Muscle of leg (tissue), 16 donors: ENCODE measurements around the gene KRT76. TPM values are rescaled to one million over a fixed set of nuclear protein-coding genes. Genes with fewer than 3 reads are reported as not detected.
A peak's percentile ranks its signal among the peaks of the same experiment; 100 is the strongest.

ENCODE experiments used
- DNase-seq: peaks from one replicate; pipeline ENCODE4 v3.0.0; 2013
- H3K27ac ChIP-seq: one replicate; pipeline ENCODE4 v1.5.1; 2013; ENCODE audit warnings: mild to moderate bottlenecking, low read length, control low read depth
- H3K27me3 ChIP-seq: one replicate; pipeline ENCODE4 v1.6.1; 2013; ENCODE audit warnings: low read length; ENCODE audit not compliant: control insufficient read depth, insufficient read depth
- H3K36me3 ChIP-seq: one replicate; pipeline ENCODE4 v1.6.1; 2013; ENCODE audit warnings: low read length; ENCODE audit not compliant: control insufficient read depth, insufficient read depth
- H3K4me1 ChIP-seq: one replicate; pipeline ENCODE4 v1.6.1; 2013; ENCODE audit warnings: low read length; ENCODE audit not compliant: control insufficient read depth, insufficient read depth
- H3K4me3 ChIP-seq: one replicate; pipeline ENCODE4 v1.5.1; 2013; ENCODE audit warnings: low read length, control low read depth
- H3K9me3 ChIP-seq: replicated peaks from 2 replicates; pipeline ENCODE4 v1.6.1; 2013; ENCODE audit warnings: low read depth, low read length; ENCODE audit not compliant: control insufficient read depth
- WGBS: methylation state at CpG from one replicate; pipeline ENCODE4 v1.1.5; 2013; ENCODE audit warnings: missing lambda C conversion rate; ENCODE audit not compliant: insufficient coverage; 5-methylcytosine and 5-hydroxymethylcytosine counted together
- long read RNA-seq, 11 donors: transcript quantifications; one replicate each; lab custom pipeline, GENCODE V29; 2026
- polyA plus RNA-seq, 8 donors: library from polyadenylated mRNA; unstranded; fragments of 120-200 nt; gene quantifications; one replicate each; pipeline versions ENCODE4 v1.2.1 to v1.2.3, GENCODE V29; 2013; ENCODE audit warnings: inconsistent platforms in 1 of 8, low replicate concordance in 1 of 8; ENCODE audit not compliant: insufficient read length in 8 of 8, insufficient read depth in 1 of 8
- total RNA-seq: library from RNA; stranded (reverse); fragments of 120-200 nt; gene quantifications from one replicate; pipeline ENCODE4 v1.2.4, GENCODE V29; 2013

The KRT76 gene
- total RNA-seq (not detected), polyA plus RNA-seq (not detected)
- long read RNA-seq, donor 1, result 0 reads
- long read RNA-seq, donor 2, result 0 reads
- long read RNA-seq, donor 3, result 0 reads
- long read RNA-seq, donor 4, result 0 reads
- long read RNA-seq, donor 5, result 0 reads
- long read RNA-seq, donor 6, result 0 reads
- long read RNA-seq, donor 7, result 0 reads
- long read RNA-seq, donor 8, result 0 reads
- long read RNA-seq, donor 9, result 0 reads
- long read RNA-seq, donor 10, result 0 reads
- long read RNA-seq, donor 11, result 0 reads

GRCh38 chr12:52776913-52777395 is at the start of gene KRT76:
Gene KRT76, minus strand, starts transcription at chr12:52777345. Its CDS starts 54 bp downstream, at chr12:52777291.
- no peak within 1 kb of the TSS for H3K27ac ChIP-seq
- WGBS, result 67% methylated on average over 5 of the region's 8 CpGs
- H3K27me3 ChIP-seq, result peaks cover 21% of the 10 kb centered on the region
- H3K9me3 ChIP-seq, result no peaks in the 10 kb centered on the region
- no peaks in the 10 kb centered on the region for H3K4me1 ChIP-seq
- H3K36me3 ChIP-seq, result no peaks in the 10 kb centered on the region
- no peak for DNase-seq
- H3K4me3 ChIP-seq, result no peak within 1 kb of the TSS

- Histone ChIP-seq H3K27me3 (peaks cover 11% of the 10 kb centered on the region), H3K9me3 (no peaks in the 10 kb centered on the region), H3K36me3 (no peaks in the 10 kb centered on the region), H3K4me1 (peaks cover 6% of the 10 kb centered on the region), H3K4me3 (no peak overlapping the region), H3K27ac (no peak overlapping the region)
- WGBS, result 100% methylated on average over 1 of the region's 4 CpGs
- no peak for DNase-seq
Measured at GRCh38 chr12:52825961-52826360, 48.8 kb upstream of the KRT76 start.

- no peaks in the 10 kb centered on the region for H3K36me3 ChIP-seq
- WGBS, result no CpG with 5 or more reads among the region's 5 CpGs
Measured at GRCh38 chr12:52824741-52825410, 47.7 kb upstream of the KRT76 start.

GRCh38 chr12:52823761-52824450 is 46.8 kb upstream of the KRT76 start:
- peaks cover 7% of the 10 kb centered on the region for H3K27me3 ChIP-seq
- H3K4me3 ChIP-seq, result no peak overlapping the region
- H3K27ac ChIP-seq, result no peak overlapping the region
- no peaks in the 10 kb centered on the region for H3K36me3 ChIP-seq
- DNase-seq, result no peak
- H3K4me1 ChIP-seq, result peaks cover 6% of the 10 kb centered on the region
- 87% methylated on average over 13 of the region's 15 CpGs for WGBS
- H3K9me3 ChIP-seq, result no peaks in the 10 kb centered on the region

More at GRCh38 chr12:52824741-52825410, 47.7 kb upstream of the KRT76 start:
- H3K4me3 ChIP-seq, result no peak overlapping the region
- peaks cover 6% of the 10 kb centered on the region for H3K4me1 ChIP-seq
- no peak overlapping the region for H3K27ac ChIP-seq
- no peak for DNase-seq
- peaks cover 7% of the 10 kb centered on the region for H3K27me3 ChIP-seq
- no peaks in the 10 kb centered on the region for H3K9me3 ChIP-seq

GRCh38 chr12:52822771-52823510 is 45.8 kb upstream of the KRT76 start:
- WGBS, result 62% methylated on average over 15 of the region's 16 CpGs
- H3K4me3 ChIP-seq, result no peak overlapping the region
- DNase-seq, result no peak
- H3K9me3 ChIP-seq, result no peaks in the 10 kb centered on the region
- peaks cover 12% of the 10 kb centered on the region for H3K4me1 ChIP-seq
- no peak overlapping the region for H3K27ac ChIP-seq
- H3K27me3 ChIP-seq, result peaks cover 9% of the 10 kb centered on the region
- no peaks in the 10 kb centered on the region for H3K36me3 ChIP-seq

- H3K27ac ChIP-seq, result no peak overlapping the region
- WGBS, result 79% methylated on average over 4 of the region's 10 CpGs
- H3K27me3 ChIP-seq, result peaks cover 6% of the 10 kb centered on the region
- no peak overlapping the region for H3K4me3 ChIP-seq
- H3K9me3 ChIP-seq, result no peaks in the 10 kb centered on the region
- DNase-seq, result peak; percentile 11
- H3K36me3 ChIP-seq, result no peaks in the 10 kb centered on the region
- peaks cover 12% of the 10 kb centered on the region for H3K4me1 ChIP-seq
Measured at GRCh38 chr12:52821826-52822660, 44.9 kb upstream of the KRT76 start.

- H3K27ac ChIP-seq, result no peak overlapping the region
- WGBS, result 79% methylated on average over 4 of the region's 4 CpGs
- H3K4me1 ChIP-seq, result peaks cover 12% of the 10 kb centered on the region
- no peak overlapping the region for H3K4me3 ChIP-seq
- H3K9me3 ChIP-seq, result no peaks in the 10 kb centered on the region
- H3K27me3 ChIP-seq, result peaks cover 6% of the 10 kb centered on the region
- H3K36me3 ChIP-seq, result no peaks in the 10 kb centered on the region
- no peak for DNase-seq
Measured at GRCh38 chr12:52821071-52821730, 44.1 kb upstream of the KRT76 start.

GRCh38 chr12:52820521-52820920 is 43.4 kb upstream of the KRT76 start:
- DNase-seq, result no peak
- 100% methylated on average over 1 of the region's 6 CpGs for WGBS
- Histone ChIP-seq H3K4me1 (peaks cover 12% of the 10 kb centered on the region), H3K27ac (no peak overlapping the region), H3K4me3 (no peak overlapping the region), H3K9me3 (no peaks in the 10 kb centered on the region), H3K36me3 (no peaks in the 10 kb centered on the region), H3K27me3 (peaks cover 8% of the 10 kb centered on the region)
